Measurements from ENCODE around the gene TMEM132D.

DNA sequence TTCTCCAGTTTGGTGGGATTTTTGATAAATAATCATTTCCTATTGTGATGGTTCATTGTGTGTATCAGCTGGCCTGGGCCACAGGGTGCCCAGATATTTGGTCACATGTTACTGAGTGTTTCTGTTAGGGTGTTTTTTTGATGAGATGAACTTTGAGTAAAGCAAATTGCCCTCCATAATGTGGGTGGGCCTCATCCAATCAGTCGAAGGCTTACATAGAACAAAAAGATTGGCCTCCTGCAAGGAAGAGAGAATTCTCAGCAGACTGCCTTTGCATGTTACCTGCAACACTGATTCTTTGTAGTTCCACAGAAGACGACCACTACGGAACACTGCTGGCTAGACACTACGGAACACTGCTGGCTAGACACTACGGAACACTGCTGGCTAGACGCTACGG, 609.0 kb downstream of the TMEM132D start:
- TF ChIP-seq, protein P1, sequence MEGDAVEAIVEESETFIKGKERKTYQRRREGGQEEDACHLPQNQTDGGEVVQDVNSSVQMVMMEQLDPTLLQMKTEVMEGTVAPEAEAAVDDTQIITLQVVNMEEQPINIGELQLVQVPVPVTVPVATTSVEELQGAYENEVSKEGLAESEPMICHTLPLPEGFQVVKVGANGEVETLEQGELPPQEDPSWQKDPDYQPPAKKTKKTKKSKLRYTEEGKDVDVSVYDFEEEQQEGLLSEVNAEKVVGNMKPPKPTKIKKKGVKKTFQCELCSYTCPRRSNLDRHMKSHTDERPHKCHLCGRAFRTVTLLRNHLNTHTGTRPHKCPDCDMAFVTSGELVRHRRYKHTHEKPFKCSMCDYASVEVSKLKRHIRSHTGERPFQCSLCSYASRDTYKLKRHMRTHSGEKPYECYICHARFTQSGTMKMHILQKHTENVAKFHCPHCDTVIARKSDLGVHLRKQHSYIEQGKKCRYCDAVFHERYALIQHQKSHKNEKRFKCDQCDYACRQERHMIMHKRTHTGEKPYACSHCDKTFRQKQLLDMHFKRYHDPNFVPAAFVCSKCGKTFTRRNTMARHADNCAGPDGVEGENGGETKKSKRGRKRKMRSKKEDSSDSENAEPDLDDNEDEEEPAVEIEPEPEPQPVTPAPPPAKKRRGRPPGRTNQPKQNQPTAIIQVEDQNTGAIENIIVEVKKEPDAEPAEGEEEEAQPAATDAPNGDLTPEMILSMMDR (IDR thresholded peaks at IDR 0.05) = no peak
- TF ChIP-seq POLR2A (IDR thresholded peaks at IDR 0.05) = no peak
